ENCODE measurements around the gene CCDC12. TPM values are rescaled to one million over a fixed set of nuclear protein-coding genes. Genes with fewer than 3 reads are reported as not detected.

CCDC12 gene
- total and polyA plus RNA-seq, 2 experiments from 2014 or later, result 17.4 to 43.8 TPM

GRCh38 chr3:46962990-46963389 lies 13.6 kb downstream of the CCDC12 start:
- in situ Hi-C loops (cut with MboI), result no loop called here

GRCh38 chr3:46962427-46962826 lies 14.1 kb downstream of the CCDC12 start:
- H3K36me3 ChIP-seq (ENCODE audit: low read depth), result no peaks in the 10 kb centered on the region
- in situ Hi-C loops (cut with MboI), result no loop called here
- H3K4me2 ChIP-seq (ENCODE audit: unreplicated experiment), result no peak overlapping the region
- no peaks in the 10 kb centered on the region for H3K9me2 ChIP-seq (ENCODE audit: insufficient read depth)
- TF ChIP-seq EZH2 (IDR thresholded peaks at IDR 0.05; ENCODE audit: insufficient read depth, poor library complexity, severe bottlenecking) (no peak), EZH2phosphoT487 (IDR thresholded peaks at IDR 0.05; ENCODE audit: insufficient read depth, low read depth) (no peak)
- no peak overlapping the region for H3K27ac ChIP-seq
- peaks cover 20% of the 10 kb centered on the region for H3F3A ChIP-seq (ENCODE audit: insufficient read depth)
- peaks cover 89% of the 10 kb centered on the region for H3K79me2 ChIP-seq (ENCODE audit: insufficient read depth)
- peaks cover 25% of the 10 kb centered on the region for H4K20me1 ChIP-seq (ENCODE audit: insufficient read depth)
- H3K4me1 ChIP-seq (ENCODE audit: insufficient read depth), result peaks cover 22% of the 10 kb centered on the region
- 96 to 100% methylated on average over 1 of the region's 1 CpG for WGBS, 2 experiments (ENCODE audit: low coverage in 1 of 2, low lambda C conversion rate in 2 of 2, missing lambda C conversion rate in 2 of 2)
- H3K4me3 ChIP-seq, result no peak overlapping the region
- DNase-seq, result no peak
- H3K9me3 ChIP-seq (ENCODE audit: low read depth), result no peaks in the 10 kb centered on the region
- no peaks in the 10 kb centered on the region for H3K27me3 ChIP-seq (replicated peaks; ENCODE audit: insufficient read depth)
- H3K9ac ChIP-seq, result no peak overlapping the region
- no peak overlapping the region for H2AFZ ChIP-seq

More at GRCh38 chr3:46962990-46963389, 13.6 kb downstream of the CCDC12 start:
- Histone ChIP-seq H3K4me1 (ENCODE audit: insufficient read depth) (peaks cover 22% of the 10 kb centered on the region), H3K79me2 (ENCODE audit: insufficient read depth) (peaks cover 89% of the 10 kb centered on the region), H2AFZ (no peak overlapping the region), H3K36me3 (ENCODE audit: low read depth) (no peaks in the 10 kb centered on the region), H3K9ac (no peak overlapping the region), H3F3A (ENCODE audit: insufficient read depth) (peaks cover 20% of the 10 kb centered on the region), H3K9me3 (ENCODE audit: low read depth) (no peaks in the 10 kb centered on the region), H3K27me3 (replicated peaks; ENCODE audit: insufficient read depth) (no peaks in the 10 kb centered on the region), H4K20me1 (ENCODE audit: insufficient read depth) (peaks cover 29% of the 10 kb centered on the region), H3K9me2 (ENCODE audit: insufficient read depth) (no peaks in the 10 kb centered on the region), H3K27ac (no peak overlapping the region), H3K4me2 (ENCODE audit: unreplicated experiment) (no peak overlapping the region), H3K4me3 (no peak overlapping the region)
- no peak for TF ChIP-seq EZH2phosphoT487 (IDR thresholded peaks at IDR 0.05; ENCODE audit: insufficient read depth, low read depth)
- TF ChIP-seq EZH2 (IDR thresholded peaks at IDR 0.05; ENCODE audit: insufficient read depth, poor library complexity, severe bottlenecking), result no peak
- DNase-seq, result no peak
- WGBS, 2 experiments (ENCODE audit: low coverage in 1 of 2, low lambda C conversion rate in 2 of 2, missing lambda C conversion rate in 2 of 2), result 92 to 97% methylated on average over 1 of the region's 1 CpG

DNA sequence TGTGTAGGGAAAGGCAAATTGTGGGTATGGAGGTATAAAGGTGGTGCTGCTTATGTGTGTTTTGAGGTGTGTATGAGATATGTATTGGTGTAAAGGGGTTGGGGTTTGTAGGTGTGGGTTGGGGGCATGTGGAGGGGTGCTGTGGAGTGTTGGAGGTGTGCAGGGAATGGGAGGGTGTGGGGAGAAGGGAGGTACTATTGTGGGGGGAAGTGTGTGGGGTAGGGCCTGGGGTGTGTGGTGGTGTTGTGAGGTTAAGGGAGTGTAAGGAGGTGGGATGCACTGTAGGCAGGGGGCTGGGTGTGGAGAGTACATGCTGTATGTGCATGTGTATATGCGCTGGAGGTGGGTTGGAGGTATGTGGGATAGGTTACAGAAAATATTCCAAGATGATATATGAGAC lies 15.7 kb downstream of the CCDC12 start:
- DNase-seq, result no peak
- in situ Hi-C loops (cut with MboI), result no loop called here
- TF ChIP-seq EZH2 (IDR thresholded peaks at IDR 0.05; ENCODE audit: insufficient read depth, poor library complexity, severe bottlenecking) (no peak), EZH2phosphoT487 (IDR thresholded peaks at IDR 0.05; ENCODE audit: insufficient read depth, low read depth) (no peak)
- Histone ChIP-seq H3K4me3 (no peak overlapping the region), H3K27me3 (replicated peaks; ENCODE audit: insufficient read depth) (no peaks in the 10 kb centered on the region), H3F3A (ENCODE audit: insufficient read depth) (peaks cover 20% of the 10 kb centered on the region), H3K27ac (peak overlapping the region; percentile 60; the same call in 1 of the 2 replicates), H4K20me1 (ENCODE audit: insufficient read depth) (peaks cover 25% of the 10 kb centered on the region), H2AFZ (no peak overlapping the region), H3K4me1 (ENCODE audit: insufficient read depth) (peaks cover 22% of the 10 kb centered on the region), H3K4me2 (ENCODE audit: unreplicated experiment) (no peak overlapping the region), H3K9ac (peak overlapping the region; percentile 43; the same call in 1 of the 2 replicates), H3K36me3 (ENCODE audit: low read depth) (no peaks in the 10 kb centered on the region), H3K9me3 (ENCODE audit: low read depth) (no peaks in the 10 kb centered on the region), H3K79me2 (ENCODE audit: insufficient read depth) (peaks cover 89% of the 10 kb centered on the region), H3K9me2 (ENCODE audit: insufficient read depth) (no peaks in the 10 kb centered on the region)
- WGBS, 2 experiments (ENCODE audit: low coverage in 1 of 2, low lambda C conversion rate in 2 of 2, missing lambda C conversion rate in 2 of 2), result 88 to 100% methylated on average over 1 of the region's 1 CpG

DNA sequence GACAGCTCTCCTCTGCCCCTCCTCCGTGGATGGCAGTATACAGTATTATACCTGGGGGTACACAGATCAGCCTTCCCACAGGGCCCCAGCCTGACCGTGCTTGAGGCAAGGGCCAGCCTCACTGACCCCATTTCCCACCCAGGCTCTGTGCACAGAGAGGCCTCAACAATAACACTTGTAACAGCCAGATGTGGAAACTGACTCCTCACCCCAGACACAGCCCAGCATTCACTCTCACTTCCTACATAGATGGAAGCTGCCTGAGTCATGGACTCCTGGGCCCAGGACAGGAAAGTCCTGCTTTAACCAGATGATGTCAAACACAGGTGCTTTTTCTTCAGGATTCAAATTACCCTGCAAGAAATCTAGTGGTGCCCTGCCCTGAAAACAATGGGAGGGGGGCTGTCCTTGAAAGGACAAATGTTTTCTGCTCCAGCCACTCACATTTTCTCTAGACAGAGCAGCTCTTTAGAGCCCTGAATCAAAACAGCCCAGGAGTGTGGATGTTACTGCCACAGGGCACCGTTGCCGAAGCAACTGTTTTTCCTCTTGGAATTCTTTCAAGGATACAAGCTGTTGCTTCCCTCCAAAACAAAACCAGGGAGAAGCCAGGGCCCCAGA lies 16.4 kb downstream of the CCDC12 start:
- Histone ChIP-seq H3K36me3 (ENCODE audit: low read depth) (no peaks in the 10 kb centered on the region), H3K4me3 (no peak overlapping the region; the same call in 1 of the 2 replicates), H3K4me2 (ENCODE audit: unreplicated experiment) (no peak overlapping the region), H3K4me1 (ENCODE audit: insufficient read depth) (peaks cover 22% of the 10 kb centered on the region), H3K9me2 (ENCODE audit: insufficient read depth) (no peaks in the 10 kb centered on the region), H3K27ac (peak overlapping the region; percentile 60), H3K9ac (peak overlapping the region; percentile 43; the same call in 1 of the 2 replicates), H3K27me3 (replicated peaks; ENCODE audit: insufficient read depth) (no peaks in the 10 kb centered on the region), H3K9me3 (ENCODE audit: low read depth) (no peaks in the 10 kb centered on the region), H4K20me1 (ENCODE audit: insufficient read depth) (peaks cover 25% of the 10 kb centered on the region), H3F3A (ENCODE audit: insufficient read depth) (peaks cover 20% of the 10 kb centered on the region), H2AFZ (no peak overlapping the region), H3K79me2 (ENCODE audit: insufficient read depth) (peaks cover 89% of the 10 kb centered on the region)
- in situ Hi-C loops (cut with MboI), result no loop called here
- DNase-seq, result peak; percentile 86
- no peak for TF ChIP-seq EZH2phosphoT487 (IDR thresholded peaks at IDR 0.05; ENCODE audit: insufficient read depth, low read depth)
- TF ChIP-seq EZH2 (IDR thresholded peaks at IDR 0.05; ENCODE audit: insufficient read depth, poor library complexity, severe bottlenecking), result no peak
- WGBS, 2 experiments (ENCODE audit: low coverage in 1 of 2, low lambda C conversion rate in 2 of 2, missing lambda C conversion rate in 2 of 2), result 27% methylated on average over 4 of the region's 4 CpGs

Data from GM23248 (cell line).